Activated naive CD8-positive, alpha-beta T cell (primary cell): ENCODE results near the gene TRAPPC2B.

ENCODE experiments used
- H3K27ac Mint-ChIP-seq: one replicate; pipeline ENCODE4 v1.8.0; 2021; ENCODE audit warnings: mixed read lengths
- H3K27me3 Mint-ChIP-seq: one replicate; pipeline ENCODE4 v1.8.0; 2021; ENCODE audit warnings: mixed read lengths
- H3K36me3 Mint-ChIP-seq: one replicate; pipeline ENCODE4 v1.8.0; 2021; ENCODE audit warnings: mixed read lengths
- H3K4me1 Mint-ChIP-seq: one replicate; pipeline ENCODE4 v1.8.0; 2021; ENCODE audit warnings: low read depth, mixed read lengths
- H3K4me3 Mint-ChIP-seq: one replicate; pipeline ENCODE4 v1.8.0; 2021; ENCODE audit warnings: mild to moderate bottlenecking, mixed read lengths
- H3K9me3 Mint-ChIP-seq: one replicate; pipeline ENCODE4 v1.8.0; 2021; ENCODE audit warnings: low read depth, mixed read lengths

The TRAPPC2B gene

GRCh38 chr19:57389730-57390598 is 26.6 kb downstream of the TRAPPC2B start, which contains the start of gene ZNF548:
TSS of gene ZNF548 (plus strand) at chr19:57389854. CDS start at chr19:57390100, 246 bp downstream.
- H3K4me3 Mint-ChIP-seq: peak within 1 kb of the TSS; percentile 97

GRCh38 chr19:57395710-57396109 is 32.4 kb downstream of the TRAPPC2B start:
- peaks cover 51% of the 10 kb centered on the region for H3K9me3 Mint-ChIP-seq
- H3K4me3 Mint-ChIP-seq: no peak overlapping the region
- no peak overlapping the region for H3K27ac Mint-ChIP-seq
- peaks cover 17% of the 10 kb centered on the region for H3K4me1 Mint-ChIP-seq
- H3K27me3 Mint-ChIP-seq: no peaks in the 10 kb centered on the region
- H3K36me3 Mint-ChIP-seq: peaks cover 83% of the 10 kb centered on the region

More at GRCh38 chr19:57389730-57390598, 26.6 kb downstream of the TRAPPC2B start, which contains the start of gene ZNF548:
- Mint-ChIP-seq H3K9me3 (peaks cover 28% of the 10 kb centered on the region), H3K27me3 (no peaks in the 10 kb centered on the region), H3K27ac (peak within 1 kb of the TSS; percentile 88), H3K4me1 (peaks cover 32% of the 10 kb centered on the region), H3K36me3 (peaks cover 44% of the 10 kb centered on the region)

- Mint-ChIP-seq H3K27ac (no peak overlapping the region), H3K4me1 (peaks cover 2% of the 10 kb centered on the region), H3K9me3 (peaks cover 50% of the 10 kb centered on the region), H3K4me3 (no peak overlapping the region), H3K36me3 (peaks cover 72% of the 10 kb centered on the region), H3K27me3 (no peaks in the 10 kb centered on the region)
These were observed 35.5 kb downstream of the TRAPPC2B start for GRCh38 chr19:57398868-57399267.

GRCh38 chr19:57403737-57404563 is 40.6 kb downstream of the TRAPPC2B start:
- Mint-ChIP-seq H3K4me3 (no peak overlapping the region), H3K27ac (no peak overlapping the region), H3K9me3 (peaks cover 11% of the 10 kb centered on the region), H3K36me3 (peaks cover 23% of the 10 kb centered on the region), H3K27me3 (no peaks in the 10 kb centered on the region), H3K4me1 (peaks cover 2% of the 10 kb centered on the region)

- Mint-ChIP-seq H3K36me3 (peaks cover 5% of the 10 kb centered on the region), H3K27ac (no peak overlapping the region), H3K4me1 (peaks cover 11% of the 10 kb centered on the region), H3K27me3 (no peaks in the 10 kb centered on the region), H3K4me3 (no peak overlapping the region), H3K9me3 (no peaks in the 10 kb centered on the region)
These were observed 43.3 kb downstream of the TRAPPC2B start for GRCh38 chr19:57406516-57407123.

- H3K27ac Mint-ChIP-seq: peak within 1 kb of the TSS; percentile 89
- peak within 1 kb of the TSS; percentile 94 for H3K4me3 Mint-ChIP-seq
- H3K9me3 Mint-ChIP-seq: peaks cover 10% of the 10 kb centered on the region
- no peaks in the 10 kb centered on the region for H3K27me3 Mint-ChIP-seq
- peaks cover 17% of the 10 kb centered on the region for H3K36me3 Mint-ChIP-seq
- H3K4me1 Mint-ChIP-seq: peaks cover 32% of the 10 kb centered on the region
These were observed 47.7 kb downstream of the TRAPPC2B start, which contains the start of gene ZNF17 for GRCh38 chr19:57410877-57411671. TSS of gene ZNF17 (plus strand) at chr19:57411161. CDS start at chr19:57413616, 2,455 bp downstream.
